Activated CD4-positive, alpha-beta T cell treated with anti-CD3 and anti-CD28 coated beads, Interleukin-2, amount 50 U/mL, for 1 hour (primary cell): ENCODE measurements around the gene COL28A1.
"Not testable (repeated sequence)": the region's sequence is repeated elsewhere in the genome, so short reads cannot be mapped to it uniquely, and the experiment has no call there.

ENCODE experiments used
- DNase-seq: peaks from one replicate; pipeline ENCODE4 v3.0.0-alpha.2; 2020

The COL28A1 gene

GRCh38 chr7:7516156-7516555 is 19.5 kb downstream of the COL28A1 start:
- no peak for DNase-seq

- no peak for DNase-seq
Measured at GRCh38 chr7:7512861-7513597, 22.6 kb downstream of the COL28A1 start.

- DNase-seq: no peak
Measured at GRCh38 chr7:7510794-7511193, 24.9 kb downstream of the COL28A1 start.

GRCh38 chr7:7505915-7506314 is 29.8 kb downstream of the COL28A1 start:
- DNase-seq: no peak

DNA sequence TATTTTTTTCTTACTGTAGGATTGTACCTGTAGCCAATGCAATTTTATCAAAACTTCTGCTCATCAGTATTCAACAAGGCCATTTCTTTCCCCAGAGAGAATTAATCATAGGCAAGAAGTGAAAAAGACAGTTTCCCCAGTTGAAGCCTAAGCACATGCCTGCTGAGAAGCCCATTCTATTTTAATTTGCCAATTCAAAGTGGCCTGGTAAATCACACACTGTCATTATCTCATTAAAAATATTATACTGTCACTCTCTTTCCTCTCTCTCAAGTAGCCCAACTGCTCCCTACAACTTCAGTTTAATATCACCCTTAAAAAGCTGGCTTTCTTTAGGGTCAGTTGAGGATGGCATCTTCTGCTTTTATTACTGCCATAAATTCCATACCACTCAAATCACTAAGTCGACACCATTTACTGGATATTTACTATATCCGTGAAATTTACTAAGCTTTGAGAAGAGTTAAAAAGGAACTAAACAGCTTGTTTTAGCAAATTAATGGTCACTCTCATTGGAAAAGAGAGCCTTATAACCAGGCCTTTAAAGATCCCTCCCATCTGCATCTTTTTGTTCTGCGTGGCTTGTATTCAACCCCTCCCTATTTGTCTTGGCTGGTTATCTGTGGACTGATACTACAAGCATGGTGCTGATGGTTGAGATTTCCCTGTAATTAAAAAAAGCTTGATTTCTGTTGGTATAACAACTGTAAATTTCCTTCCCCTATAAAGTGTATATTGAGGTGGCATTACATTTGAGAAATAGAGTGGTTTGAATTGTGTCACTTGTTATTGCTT is 30.6 kb downstream of the COL28A1 start:
- no peak for DNase-seq

DNA sequence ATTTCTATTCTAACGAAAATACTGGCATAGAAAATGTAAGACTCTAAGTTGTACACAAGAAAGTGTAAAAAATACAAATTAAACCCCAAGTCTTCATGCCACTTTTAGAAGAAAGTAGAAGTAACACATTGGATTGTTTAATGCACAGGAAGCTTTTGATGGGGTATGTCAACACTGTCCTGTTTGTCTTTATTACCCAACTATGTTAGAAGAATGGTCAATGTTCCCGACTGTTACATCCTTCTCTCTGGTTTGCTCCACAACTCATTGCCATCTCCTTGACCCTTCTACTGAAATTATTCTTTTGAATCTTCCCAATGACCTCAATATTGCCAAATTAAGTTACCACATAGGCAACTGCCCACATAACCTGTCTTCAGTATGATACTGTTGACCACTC is 35.8 kb downstream of the COL28A1 start:
- DNase-seq: no peak

- DNase-seq: no peak
Measured at GRCh38 chr7:7498856-7499255, 36.8 kb downstream of the COL28A1 start.

GRCh38 chr7:7496311-7496710 is 39.4 kb downstream of the COL28A1 start:
- DNase-seq: no peak

DNA sequence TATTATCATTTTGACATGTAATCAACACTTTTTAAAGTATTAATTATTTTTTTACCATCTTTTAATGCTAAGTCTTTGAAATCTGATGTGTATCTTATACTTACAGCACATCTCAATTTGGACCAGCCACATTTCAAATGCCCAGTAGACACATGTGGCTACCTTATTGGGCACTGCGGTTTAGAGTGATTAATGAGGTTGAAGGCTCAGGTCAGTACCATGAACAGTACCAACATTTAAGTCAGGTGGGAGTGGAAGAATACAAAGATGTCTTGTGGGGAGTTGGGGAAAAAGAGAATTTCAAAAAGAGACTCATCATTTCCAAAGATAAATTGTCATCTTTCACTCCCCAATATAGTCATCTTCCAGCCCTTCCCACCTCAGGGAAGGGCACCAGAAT is 40.5 kb downstream of the COL28A1 start:
- no peak for DNase-seq

DNA sequence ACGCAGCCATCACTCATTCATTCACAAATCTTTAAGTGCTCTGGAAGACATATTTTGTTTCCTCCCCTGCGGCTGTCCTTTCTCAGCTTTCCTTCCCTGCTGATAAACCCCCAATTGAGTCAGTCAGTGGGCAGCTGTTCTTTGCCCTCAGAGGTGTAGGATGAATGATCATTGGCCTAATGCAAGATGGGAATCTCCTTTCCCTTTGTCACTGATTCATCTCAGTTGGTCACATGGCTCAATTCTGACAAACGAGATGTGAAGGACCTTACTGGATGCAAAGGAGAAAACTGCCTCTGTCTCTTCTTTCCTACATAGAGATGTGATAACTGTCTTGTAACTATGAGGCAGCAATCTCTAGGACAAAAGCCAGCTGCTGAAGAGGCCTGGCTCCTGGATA is 44.6 kb downstream of the COL28A1 start:
- no peak for DNase-seq

DNA sequence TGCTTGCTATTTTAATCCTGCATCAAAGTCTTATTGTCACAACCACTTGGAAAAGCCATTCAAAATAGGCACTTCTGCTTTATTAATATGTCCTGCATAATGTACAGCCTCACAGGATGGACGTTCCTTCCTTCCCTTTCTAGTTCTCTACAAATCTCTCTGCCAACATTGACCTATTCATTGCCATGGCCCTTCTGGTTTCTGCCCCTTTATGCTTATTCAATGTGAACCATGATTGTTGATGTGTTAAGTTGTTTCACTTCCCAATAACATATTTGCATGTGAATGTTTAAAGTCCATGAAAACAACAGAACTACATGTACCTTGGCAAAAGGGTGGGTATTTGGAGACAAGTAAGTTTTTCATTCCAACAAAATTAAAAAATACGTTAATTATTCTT is 45.7 kb downstream of the COL28A1 start:
- no peak for DNase-seq

DNA sequence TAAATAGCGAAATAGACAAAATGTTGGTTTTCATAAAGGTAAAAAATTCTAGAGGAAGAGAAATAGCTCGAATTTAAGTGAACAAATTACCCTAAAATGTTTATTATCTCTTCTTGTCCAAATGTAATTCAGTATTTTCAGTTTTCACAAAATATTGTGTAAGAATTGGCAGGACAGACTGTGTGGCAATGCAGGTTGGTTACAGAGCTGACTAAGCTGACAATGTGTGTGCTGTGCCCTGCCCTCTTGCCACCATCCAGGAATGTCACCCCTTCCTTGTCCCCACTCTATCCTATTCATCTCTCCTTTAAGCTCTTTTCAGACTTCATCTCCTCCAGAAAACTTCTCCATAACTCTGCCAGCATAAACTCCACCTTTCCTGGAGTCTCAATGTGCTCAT is 46.1 kb downstream of the COL28A1 start:
- DNase-seq: no peak

DNA sequence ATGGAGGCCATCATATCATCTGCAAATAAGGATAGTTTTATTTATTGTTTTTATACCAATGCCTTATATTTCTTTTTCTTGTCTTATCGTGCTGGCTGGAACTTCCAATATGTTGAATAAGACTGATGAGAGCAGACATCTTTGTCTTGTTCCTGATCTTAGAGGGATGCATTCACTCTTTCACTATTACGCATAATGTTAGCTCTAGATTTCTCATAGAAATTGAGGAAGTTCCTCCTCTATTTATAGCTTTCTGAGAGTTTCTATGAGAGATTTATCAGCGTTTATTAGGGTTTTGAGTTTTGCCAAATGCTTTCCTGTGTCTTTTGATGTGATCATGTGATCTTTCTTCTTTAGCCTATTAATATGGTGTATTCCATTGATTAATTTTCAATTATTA is 49.3 kb downstream of the COL28A1 start:
- DNase-seq: no peak

- no peak for DNase-seq
Measured at GRCh38 chr7:7484072-7484471, 51.6 kb downstream of the COL28A1 start.

DNA sequence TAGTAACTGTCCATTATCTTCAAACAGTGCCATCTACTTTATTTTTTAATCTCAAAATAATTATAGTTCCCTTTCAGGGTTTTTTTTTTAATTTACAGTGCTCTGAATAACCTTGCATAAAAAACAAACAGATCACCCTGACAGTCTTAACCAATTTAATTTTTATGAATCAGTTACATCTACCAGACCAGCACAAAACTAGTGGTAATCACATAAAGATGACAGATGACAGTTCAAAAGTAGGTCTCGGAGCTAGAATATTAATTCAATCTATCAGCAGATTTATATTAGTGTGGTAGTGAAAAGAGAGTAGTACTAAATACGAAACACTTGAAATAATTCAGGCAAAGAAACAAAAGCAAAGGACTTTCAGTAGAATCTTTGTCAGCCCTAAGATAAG is 53.9 kb downstream of the COL28A1 start:
- DNase-seq: no peak

DNA sequence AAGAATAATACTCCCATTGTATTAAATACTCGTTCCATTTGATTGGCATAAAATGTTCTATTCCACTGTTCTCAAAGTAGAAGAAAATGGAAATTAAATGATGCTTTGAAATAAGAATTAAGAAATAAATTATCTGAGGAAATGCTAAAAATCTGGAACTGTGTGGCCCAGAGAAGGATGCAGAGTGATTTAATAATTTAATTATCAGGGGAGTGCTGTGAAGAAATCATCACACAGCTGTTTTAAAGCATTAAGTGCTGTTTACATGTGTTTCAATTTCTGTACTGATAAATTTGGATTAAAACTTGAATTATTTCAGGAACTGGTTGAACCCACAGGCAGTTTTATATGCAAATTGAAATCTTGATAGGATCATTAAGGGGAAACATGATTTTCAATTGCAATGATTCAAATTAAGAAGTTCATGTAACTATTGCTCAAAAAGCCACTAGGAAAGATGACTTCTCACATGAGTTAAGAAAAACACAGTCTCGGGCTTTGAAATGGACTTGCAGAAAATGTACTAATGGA is 56.3 kb downstream of the COL28A1 start:
- no peak for DNase-seq

DNA sequence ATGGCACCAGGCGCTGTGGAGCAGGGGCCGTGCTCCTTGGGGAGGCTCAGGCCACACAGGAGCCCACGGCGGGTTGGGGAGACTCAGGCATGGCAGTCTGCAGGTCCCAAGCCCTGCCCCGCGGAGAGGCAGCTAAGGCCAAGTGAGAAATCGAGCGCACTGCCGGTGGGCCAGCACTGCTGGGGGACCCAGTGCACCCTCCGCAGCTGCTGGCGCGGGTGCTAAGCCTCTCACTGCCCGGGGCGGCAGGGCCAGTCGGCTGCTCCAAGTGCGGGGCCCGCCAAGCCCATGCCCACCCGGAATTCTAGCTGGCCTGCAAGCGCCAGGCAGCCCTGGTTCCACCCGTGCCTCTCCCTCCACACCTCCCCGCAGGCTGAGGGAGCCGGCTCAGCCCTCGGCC is 57.1 kb downstream of the COL28A1 start:
- no peak for DNase-seq

GRCh38 chr7:7477641-7478040 is 58.0 kb downstream of the COL28A1 start:
- DNase-seq: not testable (repeated sequence)

- no peak for DNase-seq
Measured at GRCh38 chr7:7476381-7476780, 59.3 kb downstream of the COL28A1 start.

DNA sequence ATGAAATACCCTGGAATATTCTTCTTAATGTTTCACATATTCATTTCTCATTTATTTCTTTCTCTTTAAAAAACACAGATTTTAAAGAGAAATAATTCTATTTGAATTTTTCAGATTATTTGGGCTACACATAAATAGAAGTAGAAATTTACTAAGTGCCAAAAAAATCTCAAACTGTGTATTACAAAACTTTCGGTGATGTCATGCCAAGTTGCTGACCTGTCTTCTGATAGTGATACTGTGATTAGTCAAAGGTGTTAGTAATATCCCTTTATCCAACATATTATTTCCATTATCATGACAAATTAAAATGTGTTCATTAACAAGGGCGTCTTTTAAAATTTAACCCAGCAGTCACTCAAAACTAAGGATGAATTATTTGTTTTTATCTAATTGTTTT is 60.1 kb downstream of the COL28A1 start:
- no peak for DNase-seq

DNA sequence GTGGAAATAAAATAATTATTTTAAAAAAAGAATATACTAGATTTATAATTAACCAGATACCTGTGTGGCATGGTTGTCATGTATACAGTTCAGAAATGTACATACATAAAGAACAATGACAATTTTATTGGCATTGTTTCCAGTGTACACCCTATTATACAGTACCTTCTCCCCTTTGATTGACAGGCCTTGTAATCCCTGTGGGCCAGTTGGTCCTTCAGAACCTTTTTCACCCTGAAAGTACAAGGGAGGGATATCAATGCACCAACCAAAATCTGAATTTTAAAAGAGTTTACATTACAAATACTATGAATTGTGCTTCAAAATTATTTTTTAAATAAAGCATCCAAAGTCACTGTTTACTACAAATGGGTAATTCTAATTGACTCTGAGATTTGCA is 61.2 kb downstream of the COL28A1 start:
- DNase-seq: no peak

DNA sequence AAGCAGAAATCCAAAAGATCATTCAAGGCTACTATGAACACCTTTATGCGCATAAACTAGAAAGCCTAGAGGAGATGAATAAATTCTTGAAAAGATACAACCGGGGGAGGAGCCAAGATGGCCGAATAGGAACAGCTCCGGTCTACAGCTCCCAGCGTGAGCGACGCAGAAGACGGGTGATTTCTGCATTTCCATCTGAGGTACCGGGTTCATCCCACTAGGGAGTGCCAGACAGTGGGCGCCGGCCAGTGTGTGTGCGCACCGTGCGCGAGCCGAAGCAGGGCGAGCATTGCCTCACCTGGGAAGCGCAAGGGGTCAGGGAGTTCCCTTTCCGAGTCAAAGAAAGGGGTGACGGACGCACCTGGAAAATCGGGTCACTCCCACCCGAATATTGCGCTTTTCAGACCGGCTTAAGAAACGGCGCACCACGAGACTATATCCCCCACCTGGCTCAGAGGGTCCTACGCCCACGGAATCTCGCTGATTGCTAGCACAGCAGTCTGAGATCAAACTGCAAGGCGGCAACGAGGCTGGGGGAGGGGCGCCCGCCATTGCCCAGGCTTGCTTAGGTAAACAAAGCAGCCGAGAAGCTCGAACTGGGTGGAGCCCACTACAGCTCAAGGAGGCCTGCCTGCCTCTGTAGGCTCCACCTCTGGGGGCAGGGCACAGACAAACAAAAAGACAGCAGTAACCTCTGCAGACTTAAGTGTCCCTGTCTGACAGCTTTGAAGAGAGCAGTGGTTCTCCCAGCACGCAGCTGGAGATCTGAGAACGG is 70.5 kb downstream of the COL28A1 start:
- not testable (repeated sequence) for DNase-seq

DNA sequence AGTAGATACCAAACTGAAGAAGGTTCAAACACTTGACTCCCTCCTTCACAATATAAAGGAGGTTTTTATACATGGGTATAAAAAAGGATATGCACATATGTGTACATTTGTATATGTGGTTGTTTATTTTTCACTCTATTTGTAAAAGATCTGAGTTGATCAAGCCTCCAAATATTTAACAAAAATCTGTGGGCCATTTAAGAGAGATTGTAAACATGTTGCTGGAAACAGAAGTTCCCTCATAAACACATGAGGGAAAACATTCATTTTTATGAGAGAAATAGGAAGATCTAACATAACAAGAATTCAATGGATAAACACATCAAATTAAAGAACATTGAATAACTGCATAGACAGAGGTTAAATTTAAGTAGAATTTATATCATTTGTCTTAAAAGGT is 81.7 kb downstream of the COL28A1 start:
- DNase-seq: no peak

- DNase-seq: no peak
Measured at GRCh38 chr7:7452652-7453051, 83.0 kb downstream of the COL28A1 start.
